Lung (tissue), 12 donors: ENCODE data around the gene RAB11A. TPM values are rescaled to one million over a fixed set of nuclear protein-coding genes. Genes with fewer than 3 reads are reported as not detected.

Source experiments
- ATAC-seq: fragments of 200-7000 bp; cut with Tn5 transposase; one replicate; pipeline ENCODE4 v1.9.1; 2020; ENCODE audit warnings: moderate number of reproducible peaks; ENCODE audit not compliant: insufficient read depth, low FRiP score
- DNase-seq, 3 donors: peaks; one replicate each; pipeline ENCODE4 v3.0.0-alpha.2; 2013 to 2017
- H3K27ac ChIP-seq, 2 donors: one replicate each; pipeline ENCODE4 v1.5.1; 2013; ENCODE audit warnings: mild to moderate bottlenecking in 2 of 2, moderate library complexity in 2 of 2, control low read depth in 1 of 2, inconsistent platforms in 1 of 2, low read depth in 1 of 2, low read length in 1 of 2
- H3K27me3 ChIP-seq, 3 donors: one replicate each; pipeline ENCODE4 v1.5.1; 2013; ENCODE audit warnings: low read length in 2 of 3; ENCODE audit not compliant: control insufficient read depth in 3 of 3, insufficient read depth in 3 of 3
- H3K36me3 ChIP-seq, 4 donors: one replicate each; pipeline ENCODE4 v1.5.1; 2013; ENCODE audit warnings: low read length in 4 of 4, mild to moderate bottlenecking in 1 of 4, moderate library complexity in 1 of 4; ENCODE audit not compliant: control insufficient read depth in 4 of 4, insufficient read depth in 4 of 4
- H3K4me1 ChIP-seq, 5 donors: one replicate each; pipeline ENCODE4 v1.5.1; 2013; ENCODE audit warnings: low read length in 5 of 5, mild to moderate bottlenecking in 2 of 5, moderate library complexity in 1 of 5; ENCODE audit not compliant: control insufficient read depth in 5 of 5, insufficient read depth in 5 of 5
- H3K4me3 ChIP-seq: one replicate; pipeline ENCODE4 v1.5.1; 2013; ENCODE audit warnings: mild to moderate bottlenecking, control low read depth, moderate library complexity
- H3K9ac ChIP-seq, 2 donors: one replicate each; pipeline ENCODE4 v1.5.1; 2013; ENCODE audit warnings: low read length in 2 of 2, control low read depth in 1 of 2; ENCODE audit not compliant: insufficient read depth in 1 of 2
- H3K9me3 ChIP-seq, 4 donors: one replicate each; pipeline ENCODE4 v1.5.1; 2013; ENCODE audit warnings: low read length in 3 of 4, mild to moderate bottlenecking in 1 of 4, moderate library complexity in 1 of 4; ENCODE audit not compliant: control insufficient read depth in 4 of 4, insufficient read depth in 3 of 4
- CTCF ChIP-seq: IDR thresholded peaks from 2 replicates; pipeline ENCODE4 v1.5.1; 2012; ENCODE audit warnings: mild to moderate bottlenecking; ENCODE audit errors: control extremely low read depth, extremely low read depth
- WGBS, 2 donors: extraction: QIAGEN DNeasy Blood & Tissue Kit; methylation state at CpG; one replicate each; pipeline ENCODE4 v1.1.7; 2013; 5-methylcytosine and 5-hydroxymethylcytosine counted together
- polyA plus RNA-seq, 2 donors: library from polyadenylated mRNA; stranded (reverse); fragments of 200-250 nt; gene quantifications; one replicate each; pipeline ENCODE4 v1.2.1, GENCODE V29; 2013
- total RNA-seq, 2 donors: library from RNA; depleted of rRNA in 1 of 2; stranded (reverse); fragments of >200 nt in 1 of 2; gene quantifications; one replicate each; pipeline ENCODE4 v1.2.1, GENCODE V29; 2014 to 2021
- donor health status: control.
- donor health status: control.
- donor health status: Bipolar disorder and iron deficiency.
- donor health status: healthy.
- donor health status: DM: yes; HTN: yes; CAD: no.

Gene RAB11A
- total and polyA plus RNA-seq, 4 donors, result 120 to 313 (median 232) TPM

DNA sequence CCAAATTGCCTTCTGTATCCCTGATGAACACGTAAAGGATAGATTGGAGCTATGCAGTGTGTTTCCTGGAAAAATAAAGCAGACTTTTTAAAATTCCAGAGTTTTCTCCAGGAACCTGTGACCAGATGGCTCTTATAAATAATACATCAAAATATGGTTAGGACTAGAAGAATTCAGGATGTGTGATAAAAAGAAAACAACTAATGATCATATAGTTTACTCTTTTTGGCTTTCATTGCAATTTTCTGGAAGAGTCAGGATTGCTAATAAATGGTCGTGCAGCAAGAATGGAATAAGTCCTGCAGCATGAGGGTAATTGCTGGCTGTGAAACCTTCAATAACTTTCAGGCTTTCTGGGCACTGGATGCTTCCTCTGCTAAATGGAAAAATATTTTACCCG lies 47.0 kb upstream of the RAB11A start:
- H3K4me3 ChIP-seq, result no peak overlapping the region
- DNase-seq (no peak), ATAC-seq (no peak)
- H3K4me1 ChIP-seq, result peaks cover 0 to 5% (median 0%) of the 10 kb centered on the region in 5 donors
- H3K9me3 ChIP-seq, result no peaks in the 10 kb centered on the region
- no peak for TF ChIP-seq CTCF
- H3K9ac ChIP-seq, result no peak overlapping the region
- no peaks in the 10 kb centered on the region for H3K36me3 ChIP-seq
- no peaks in the 10 kb centered on the region for H3K27me3 ChIP-seq
- no peak overlapping the region for H3K27ac ChIP-seq
- whole genome bisulfite sequencing, 2 donors, result 87 to 89% methylated on average over 3 of the region's 3 CpGs

DNA sequence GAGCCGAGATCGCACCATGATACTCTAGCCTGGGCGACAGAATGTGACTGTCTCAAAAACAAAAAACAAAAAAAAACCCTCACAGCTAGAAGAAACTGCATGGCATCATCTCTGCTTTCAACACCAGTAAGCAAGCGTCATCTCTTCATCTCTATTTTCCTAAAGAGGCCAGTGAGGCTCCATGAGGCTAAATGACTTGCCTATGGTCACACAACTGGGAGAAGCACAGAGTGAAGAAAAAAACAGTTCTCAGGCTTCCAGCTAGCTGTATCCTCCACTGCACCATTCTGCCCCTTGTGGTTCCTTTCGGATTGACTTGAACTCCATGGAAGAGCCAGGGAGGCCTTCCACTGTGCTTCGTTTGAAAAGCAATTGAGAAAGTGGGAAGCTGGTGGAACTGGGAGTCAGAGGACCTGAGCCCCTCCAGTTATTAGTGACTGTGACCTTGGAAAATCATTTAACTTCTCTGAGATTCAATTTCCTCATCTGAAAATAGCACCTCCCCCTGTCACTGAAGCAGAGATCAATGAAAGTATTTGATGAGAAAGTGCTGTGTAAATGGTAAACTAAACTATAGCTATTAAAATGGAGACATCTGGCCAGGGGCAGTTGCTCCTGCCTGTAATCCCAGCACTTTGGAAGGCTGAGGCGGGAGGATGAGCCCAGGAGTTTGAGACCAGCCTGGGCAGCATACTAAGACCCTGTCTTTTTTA lies 45.1 kb upstream of the RAB11A start:
- Histone ChIP-seq H3K27me3 (no peaks in the 10 kb centered on the region), H3K36me3 (no peaks in the 10 kb centered on the region), H3K9ac (no peak overlapping the region), H3K4me3 (no peak overlapping the region), H3K27ac (no peak overlapping the region), H3K4me1 (peaks cover 0 to 5% (median 0%) of the 10 kb centered on the region in 5 donors), H3K9me3 (no peaks in the 10 kb centered on the region)
- 68 to 69% methylated on average over 7 of the region's 7 CpGs for WGBS, 2 donors
- peak; percentile 46 for TF ChIP-seq CTCF
- ATAC-seq (peak; percentile 75), DNase-seq (peak; percentile 55 to 76 (median 71))

GRCh38 chr15:65824941-65825544 lies 44.2 kb upstream of the RAB11A start:
- DNase-seq (no peak), ATAC-seq (peak; percentile 17)
- H3K36me3 ChIP-seq, result no peaks in the 10 kb centered on the region
- H3K4me3 ChIP-seq, result no peak overlapping the region
- no peak overlapping the region for H3K9ac ChIP-seq
- no peak for TF ChIP-seq CTCF
- no peaks in the 10 kb centered on the region for H3K27me3 ChIP-seq
- H3K9me3 ChIP-seq, result no peaks in the 10 kb centered on the region
- H3K27ac ChIP-seq, result no peak overlapping the region
- H3K4me1 ChIP-seq, result peaks cover 0 to 5% (median 0%) of the 10 kb centered on the region in 5 donors
- 50 to 56% methylated on average over 5 of the region's 5 CpGs for WGBS, 2 donors
